HG02973 (cell line): ENCODE measurements around the gene PLEKHG3.

Experiments used
- ATAC-seq: cut with Tn5 transposase; IDR thresholded peaks from one replicate; pipeline ENCODE4 v1.9.1; 2021; ENCODE audit warnings: moderate library complexity; ENCODE audit not compliant: unreplicated experiment

The PLEKHG3 gene

DNA sequence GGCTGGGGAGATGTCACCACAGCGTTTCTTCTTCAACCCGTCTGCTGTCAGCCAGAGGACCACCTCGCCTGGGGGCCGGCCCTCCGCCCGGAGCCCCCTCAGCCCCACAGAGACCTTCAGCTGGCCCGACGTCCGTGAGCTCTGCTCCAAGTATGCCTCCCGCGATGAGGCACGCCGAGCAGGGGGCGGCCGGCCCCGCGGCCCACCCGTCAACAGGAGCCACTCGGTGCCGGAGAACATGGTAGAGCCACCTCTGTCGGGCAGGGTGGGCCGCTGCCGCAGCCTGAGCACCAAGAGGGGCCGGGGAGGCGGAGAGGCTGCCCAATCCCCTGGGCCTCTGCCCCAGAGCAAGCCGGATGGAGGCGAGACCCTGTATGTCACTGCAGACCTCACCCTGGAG is 38.8 kb downstream of the PLEKHG3 start:
- ATAC-seq = no peak

DNA sequence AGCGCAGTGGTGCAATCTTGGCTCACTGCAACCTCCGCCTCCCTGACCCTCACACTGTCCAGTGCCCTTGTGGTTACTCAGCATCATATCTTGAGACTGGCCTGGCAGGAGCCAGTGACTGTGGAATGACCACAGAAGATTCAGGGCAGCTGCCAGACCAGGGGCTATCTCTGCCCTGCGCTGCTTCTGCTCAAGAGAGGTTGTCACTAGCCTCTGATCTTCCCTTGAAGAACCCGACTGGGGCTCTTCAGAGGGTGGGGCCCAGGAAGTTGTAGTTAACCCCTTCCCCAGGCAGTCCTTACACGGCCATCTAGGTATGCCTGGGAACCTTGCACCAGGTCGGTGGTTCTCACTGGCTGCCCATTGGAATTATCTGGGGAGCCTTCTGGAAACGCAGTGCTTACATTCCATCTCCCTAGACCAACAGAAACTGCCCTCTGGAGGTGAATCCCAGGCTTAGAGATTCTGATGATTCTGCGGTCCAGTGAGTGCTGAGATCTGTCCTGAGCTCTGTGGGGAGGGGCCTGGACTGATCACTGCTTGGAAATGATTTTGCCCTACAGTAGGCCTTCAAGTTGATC is 41.4 kb downstream of the PLEKHG3 start:
- no peak for ATAC-seq

DNA sequence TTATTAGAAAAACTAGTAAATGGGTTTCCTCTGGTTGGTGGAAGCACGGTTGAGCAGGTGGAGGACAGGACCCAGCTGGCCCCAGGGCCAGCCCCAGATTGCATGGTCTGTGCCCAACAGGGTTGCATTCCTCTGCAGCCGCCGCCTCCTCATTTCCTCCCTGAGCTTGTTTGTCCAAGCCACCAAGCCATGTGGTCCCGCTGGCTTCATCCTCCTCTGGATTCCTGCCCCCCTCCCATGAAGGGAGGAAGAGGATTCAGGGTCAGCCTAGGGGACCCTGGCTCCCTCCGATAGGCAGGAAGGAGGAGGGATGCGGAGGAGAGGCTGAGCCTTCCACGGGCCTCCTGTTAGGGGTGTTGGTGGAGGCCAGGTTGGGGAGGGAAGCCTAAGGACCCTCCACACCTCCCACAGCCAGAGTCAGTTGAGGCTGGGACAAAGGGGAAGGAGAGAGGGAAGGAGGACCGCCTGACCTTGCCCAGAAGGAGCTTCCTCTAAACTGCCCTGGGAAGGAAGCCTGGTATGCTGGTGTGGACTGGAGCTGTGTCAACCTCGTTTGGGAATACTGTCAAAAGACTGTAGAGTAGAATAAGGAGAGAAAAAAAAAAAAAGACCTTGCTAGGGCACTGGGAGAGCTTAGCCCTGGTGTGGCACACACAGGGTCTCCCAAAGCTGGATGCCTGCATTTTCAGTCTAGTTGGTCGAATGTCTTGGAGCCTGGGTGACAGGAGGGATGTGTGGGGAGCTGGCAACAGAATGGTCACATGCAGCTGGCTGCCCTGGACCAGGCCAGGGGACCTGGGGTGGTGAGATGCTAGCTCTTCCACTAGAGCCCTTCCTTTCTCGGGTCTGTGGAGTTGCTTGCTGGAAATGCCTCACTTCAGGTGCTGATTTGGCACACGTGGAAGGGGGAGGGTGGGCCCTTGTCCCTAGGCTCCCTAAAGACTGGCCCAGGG is 42.4 kb downstream of the PLEKHG3 start:
- no peak for ATAC-seq

DNA sequence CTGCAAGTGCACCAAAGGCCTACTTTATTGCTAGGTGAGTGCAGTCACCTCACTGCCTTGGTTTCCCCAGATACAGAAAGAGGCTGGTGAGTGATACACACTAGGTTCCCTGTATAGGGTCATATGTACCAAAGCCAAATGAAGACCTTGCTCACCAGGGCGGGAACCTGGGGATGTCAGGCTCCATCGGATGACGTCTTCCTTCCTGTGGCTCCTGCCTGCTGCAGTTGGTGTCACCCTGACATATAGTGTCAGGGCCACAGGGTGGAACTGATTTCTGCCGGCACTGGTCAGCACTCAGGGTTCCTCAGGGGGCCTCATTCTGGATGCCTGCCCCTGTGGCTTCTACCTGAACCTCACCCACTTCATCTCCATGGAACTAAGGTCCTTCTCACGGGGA is 43.1 kb downstream of the PLEKHG3 start:
- ATAC-seq = no peak

DNA sequence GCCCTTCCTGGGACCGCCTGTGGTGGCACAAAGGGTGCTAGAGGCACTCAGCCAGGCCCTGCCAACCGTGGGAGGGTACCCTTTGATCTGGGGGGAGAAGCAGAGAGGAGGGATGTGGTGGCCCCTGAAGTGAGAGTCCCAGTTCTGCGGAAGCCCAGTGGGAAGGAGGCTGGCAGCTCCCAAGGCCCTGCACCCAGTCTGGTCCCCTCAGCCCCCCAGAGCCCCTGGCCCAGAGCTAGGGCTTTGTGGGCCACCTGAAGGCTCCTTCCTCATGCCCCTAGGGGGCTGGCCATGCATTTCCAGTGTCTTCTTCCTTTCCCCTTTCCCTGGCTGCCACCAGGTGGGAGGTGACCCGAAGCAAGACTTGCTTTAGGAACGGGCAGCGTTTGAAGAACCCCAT is 44.3 kb downstream of the PLEKHG3 start:
- ATAC-seq = no peak

DNA sequence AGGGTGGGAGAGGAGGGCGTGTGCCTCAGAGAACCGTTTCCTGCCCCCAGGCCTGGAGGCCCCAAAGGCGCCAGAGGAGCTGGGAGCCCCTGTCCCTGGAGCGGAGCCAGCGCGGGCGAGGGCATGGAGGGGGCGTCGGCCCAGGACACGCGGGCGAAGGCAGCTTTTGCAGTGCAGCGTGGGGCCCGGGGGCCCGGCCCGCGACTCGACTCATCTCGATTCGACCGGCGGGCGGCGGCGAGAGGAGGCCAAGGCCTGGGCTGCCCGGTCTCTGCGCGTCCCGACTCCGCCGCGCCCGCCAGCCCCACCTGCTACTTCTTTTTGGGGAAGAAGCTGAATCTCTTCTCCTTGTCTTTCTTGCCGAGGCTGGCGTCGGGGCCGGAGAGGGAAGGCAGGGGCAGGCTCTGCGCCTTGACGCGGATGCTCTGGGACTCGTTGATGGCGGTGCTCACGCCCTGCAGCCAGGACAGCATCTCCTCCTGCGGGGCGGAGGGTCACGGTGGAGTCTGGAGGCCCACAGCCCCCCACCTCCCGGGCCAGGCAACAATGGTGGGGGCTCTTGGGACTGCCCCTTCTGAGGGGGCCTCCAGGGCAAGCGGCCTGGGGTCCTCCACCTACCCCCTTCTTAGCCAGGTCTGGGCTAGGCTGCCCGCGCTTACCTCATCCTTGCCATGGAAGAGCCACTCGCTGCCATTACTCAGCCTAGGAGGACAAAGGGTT is 44.9 kb downstream of the PLEKHG3 start:
- ATAC-seq = no peak

DNA sequence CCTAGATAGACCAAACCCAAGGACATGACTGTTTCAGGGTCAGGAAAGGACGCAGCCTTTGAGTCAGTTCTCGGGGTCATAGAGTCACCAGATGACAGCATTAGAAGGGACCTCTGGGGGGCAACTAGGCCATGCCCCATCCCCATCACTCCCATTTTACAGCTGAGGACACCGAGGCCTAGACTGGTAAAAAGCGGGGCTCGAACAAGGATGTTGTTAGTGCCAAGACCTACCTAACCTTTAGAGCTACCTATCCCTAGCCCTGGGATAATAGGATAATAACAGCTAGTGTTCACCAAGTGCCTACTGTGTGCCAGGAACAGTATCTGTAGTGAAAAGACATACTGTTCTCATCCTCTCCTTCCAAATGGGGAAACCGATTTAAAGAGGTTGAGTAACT is 48.7 kb downstream of the PLEKHG3 start:
- ATAC-seq = no peak

DNA sequence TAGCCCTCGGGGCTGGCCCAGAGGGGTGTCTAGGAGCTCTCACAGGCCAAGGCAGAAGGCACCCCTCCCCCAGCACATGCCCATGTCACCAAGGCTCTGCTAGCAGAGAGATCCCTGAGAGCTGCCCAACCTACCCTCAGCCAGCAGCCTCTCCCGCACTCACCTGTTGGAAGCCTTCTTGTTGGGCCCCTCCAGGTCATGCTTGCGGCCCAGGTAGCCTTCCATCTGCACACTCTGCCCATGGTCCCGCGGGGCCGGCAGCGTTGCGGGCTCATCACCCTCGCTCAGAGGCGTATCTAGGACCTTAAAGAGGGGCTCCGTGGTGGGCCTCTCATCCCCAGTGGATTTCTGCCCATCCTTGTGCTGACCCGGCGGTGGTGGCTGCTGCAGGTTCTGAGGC is 49.1 kb downstream of the PLEKHG3 start:
- ATAC-seq = no peak

DNA sequence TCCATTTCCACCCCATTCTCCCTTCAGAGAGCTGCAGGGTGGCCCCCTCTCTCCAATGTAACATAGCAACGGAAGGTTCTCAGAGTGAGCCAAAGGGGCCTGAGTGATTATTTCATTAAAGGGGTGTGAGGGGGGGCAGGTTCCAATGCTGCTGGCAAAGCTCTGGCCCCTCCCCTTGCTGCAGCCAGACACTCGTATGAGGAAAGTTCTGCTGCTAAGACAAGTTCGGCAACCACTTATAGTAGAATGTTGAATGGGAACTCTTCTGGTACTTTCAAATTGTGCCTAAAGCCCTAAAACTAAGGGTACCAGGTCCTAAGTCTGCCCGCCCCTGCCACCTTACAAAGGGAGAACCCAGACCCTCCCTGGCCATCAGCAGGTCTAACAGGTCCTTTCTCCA is 49.8 kb downstream of the PLEKHG3 start:
- ATAC-seq = no peak

DNA sequence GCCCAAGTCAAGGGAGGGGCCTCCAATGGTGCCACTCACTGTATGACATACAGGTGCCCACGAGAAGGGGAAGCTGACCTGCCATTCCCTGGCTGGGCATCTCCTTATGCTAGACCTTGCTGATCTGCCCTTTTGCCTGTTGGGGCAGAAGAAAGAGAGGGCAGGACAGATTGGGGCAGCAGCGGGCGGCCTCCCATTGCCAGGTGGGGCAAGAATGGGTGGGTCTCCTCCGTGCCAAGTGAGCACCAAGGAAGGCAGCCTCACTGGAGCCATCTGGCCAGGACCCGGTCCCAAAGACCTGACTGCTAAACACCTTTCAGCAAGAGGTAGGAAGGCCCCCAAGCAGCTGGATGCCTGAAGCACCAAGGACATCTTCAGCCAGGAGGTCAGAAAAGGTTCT is 50.5 kb downstream of the PLEKHG3 start:
- ATAC-seq = no peak

DNA sequence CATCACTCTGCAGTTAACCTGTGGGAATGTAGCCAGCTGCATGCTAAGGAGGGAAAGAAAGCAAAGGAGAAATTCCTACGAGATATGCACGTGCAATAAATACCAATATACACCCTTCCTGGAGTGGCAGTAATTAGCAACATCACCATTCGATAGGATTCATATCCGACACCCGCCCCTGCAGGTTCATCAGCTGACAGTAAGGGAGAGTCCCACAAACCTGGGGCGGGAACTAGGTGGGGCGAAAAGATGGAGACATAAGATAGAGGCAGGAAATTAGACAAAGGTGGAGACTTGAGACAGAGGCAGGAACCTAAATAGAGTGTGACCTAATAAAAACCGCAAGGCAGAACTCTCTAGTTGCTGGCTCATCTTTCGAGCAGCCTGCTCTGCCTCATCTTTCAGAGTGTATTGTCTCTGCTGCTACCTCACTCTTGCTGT is 51.6 kb downstream of the PLEKHG3 start:
- no peak for ATAC-seq

DNA sequence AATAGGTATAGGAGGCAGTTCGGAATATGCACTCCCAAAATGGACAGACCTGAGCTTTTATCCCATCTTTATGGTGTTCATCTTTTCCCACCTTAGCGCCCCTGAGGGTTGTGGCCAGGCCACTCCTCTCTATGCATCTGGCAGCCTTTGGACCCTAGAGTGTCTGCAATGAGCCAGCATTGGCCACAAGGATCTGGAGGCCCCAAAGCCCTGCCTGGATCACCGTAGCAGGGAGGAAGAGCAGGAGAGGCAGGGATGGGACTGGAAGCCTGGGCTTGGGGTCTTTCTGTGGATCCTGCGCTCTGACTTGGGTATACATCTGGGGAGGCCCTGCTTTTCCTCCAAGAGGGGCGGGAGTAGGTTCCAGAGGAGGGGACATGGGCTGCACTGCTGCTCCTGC is 52.5 kb downstream of the PLEKHG3 start:
- ATAC-seq = no peak

DNA sequence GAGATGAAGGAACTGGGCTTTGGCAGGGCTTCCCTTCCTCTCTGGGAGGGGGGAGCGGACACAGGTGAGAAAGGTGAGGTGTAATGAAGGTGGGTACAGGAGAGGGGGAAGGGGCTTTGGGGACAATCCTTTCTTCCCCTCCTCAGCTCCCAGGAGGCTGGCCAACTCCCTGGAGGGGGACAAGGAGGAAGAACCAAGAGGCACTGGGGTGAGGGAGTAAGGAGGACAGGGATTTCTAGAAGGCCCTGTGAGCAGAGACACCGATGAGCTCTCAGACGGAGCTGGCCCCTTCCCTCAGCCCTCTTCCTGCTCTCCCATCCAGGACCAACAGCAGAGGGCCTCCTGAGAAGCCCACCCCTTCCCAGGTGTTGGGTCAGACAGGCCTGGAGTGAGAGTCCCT is 53.4 kb downstream of the PLEKHG3 start:
- no peak for ATAC-seq

DNA sequence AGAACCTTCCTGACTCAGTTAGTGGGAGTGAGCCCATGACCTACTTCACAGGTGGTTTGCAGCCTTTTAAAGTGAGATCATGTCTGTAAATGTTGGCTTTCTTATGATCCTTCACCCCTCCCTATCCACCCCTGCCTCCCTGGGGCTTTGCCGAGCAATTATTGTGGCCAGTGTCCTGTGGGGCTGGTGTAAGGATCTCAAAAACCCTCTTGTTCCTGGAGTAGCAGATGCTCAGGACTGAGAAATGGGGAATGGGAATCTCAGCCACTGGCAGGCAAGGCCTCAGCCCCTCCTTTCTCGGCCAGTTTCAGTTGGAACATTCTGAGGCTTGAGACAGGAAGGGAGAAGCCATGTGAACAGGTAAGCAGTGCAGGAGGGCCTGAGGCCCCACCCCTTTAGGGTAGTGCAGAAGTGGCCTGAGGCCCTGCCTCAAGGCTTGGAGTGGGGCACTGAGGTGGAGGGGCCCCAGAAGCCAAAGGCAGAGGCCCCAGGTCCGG is 53.8 kb downstream of the PLEKHG3 start:
- ATAC-seq = no peak

DNA sequence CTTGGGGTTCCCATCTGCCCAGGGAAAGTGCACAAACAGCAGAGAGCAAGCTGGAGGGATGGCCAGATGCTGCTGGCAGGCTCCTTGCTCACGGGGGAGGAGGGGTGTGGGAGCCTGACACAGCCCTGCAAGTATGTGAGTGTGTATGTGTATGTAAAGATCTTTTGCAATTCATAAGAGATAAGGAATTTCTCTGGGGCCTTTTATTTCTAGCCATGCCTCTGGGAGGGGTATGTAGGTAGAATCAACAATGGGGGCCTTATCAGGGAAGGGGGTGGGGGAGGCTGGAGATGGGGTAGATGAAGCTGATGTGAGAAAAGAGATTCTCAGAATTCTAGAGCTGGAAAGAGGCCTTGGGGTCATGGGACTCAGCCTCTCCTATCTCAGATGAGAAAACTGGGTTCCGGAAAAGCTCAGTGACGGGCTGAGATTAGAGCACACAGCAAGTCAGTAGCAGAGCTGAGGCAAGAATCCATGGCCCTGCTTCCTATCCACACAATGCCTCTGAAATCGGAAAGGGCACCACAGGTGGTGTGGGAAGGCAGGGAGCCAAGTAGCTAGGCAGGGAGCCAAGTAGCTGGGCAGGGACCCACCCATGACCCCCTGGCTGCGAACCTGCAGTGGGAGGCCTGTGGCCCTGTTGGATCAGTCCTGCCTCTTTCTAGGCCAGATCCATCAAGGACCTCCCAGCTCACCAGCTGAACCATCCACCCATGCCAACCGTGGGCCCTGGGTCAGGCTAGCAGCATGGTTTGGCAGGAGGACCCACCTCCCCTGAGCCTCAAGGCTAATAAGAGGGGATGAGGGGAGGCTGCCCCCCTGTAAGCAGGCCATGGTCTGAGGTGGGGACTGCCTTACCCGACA is 54.7 kb downstream of the PLEKHG3 start:
- ATAC-seq = no peak

DNA sequence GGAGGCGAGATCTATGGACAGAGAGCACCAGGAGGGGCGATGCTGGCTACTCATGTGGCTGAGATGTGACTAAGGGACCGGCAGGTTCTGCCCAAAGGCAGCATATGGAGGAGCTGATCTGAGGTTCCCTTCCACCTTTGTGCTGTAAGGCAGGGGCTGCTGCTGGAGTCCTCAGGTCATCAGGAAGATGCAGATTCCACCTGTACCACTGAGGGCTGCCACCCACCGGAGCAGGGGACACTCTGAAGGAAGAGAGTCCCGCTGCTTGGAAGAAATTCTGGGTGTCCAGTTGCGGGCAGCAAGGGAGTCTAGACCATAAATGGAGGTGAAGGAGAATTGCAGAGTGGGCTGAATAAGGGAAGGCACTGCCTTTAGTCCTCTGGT is 55.3 kb downstream of the PLEKHG3 start:
- ATAC-seq = no peak

DNA sequence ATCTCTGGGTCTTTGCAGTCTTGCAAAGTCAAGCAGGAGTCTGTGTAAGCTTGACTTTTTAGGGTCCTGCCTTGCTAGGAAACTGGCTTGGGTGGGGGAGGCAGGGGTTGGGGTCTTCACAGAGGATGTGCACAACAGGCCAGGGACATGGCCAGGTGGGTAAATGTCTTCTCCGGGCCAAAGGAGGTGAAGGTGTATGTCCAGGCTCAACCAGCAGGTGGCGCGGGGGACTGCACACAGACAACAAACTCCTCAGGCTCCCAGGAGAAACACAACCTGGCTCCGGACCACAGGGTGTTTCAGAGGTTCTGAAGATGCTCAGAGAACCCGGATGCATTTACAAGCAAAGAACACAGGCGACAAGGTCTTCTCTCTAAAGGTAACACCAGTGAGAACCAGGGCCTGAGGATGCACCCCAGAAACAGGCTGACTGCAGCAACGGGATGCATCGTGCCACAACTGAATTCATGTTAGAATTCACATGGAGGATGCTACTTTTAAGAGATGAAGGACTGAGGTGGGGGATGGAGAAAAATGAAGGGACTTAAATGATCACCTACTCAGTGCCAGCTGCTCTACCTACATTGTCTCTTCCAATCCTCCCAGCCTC is 56.0 kb downstream of the PLEKHG3 start:
- ATAC-seq = no peak

DNA sequence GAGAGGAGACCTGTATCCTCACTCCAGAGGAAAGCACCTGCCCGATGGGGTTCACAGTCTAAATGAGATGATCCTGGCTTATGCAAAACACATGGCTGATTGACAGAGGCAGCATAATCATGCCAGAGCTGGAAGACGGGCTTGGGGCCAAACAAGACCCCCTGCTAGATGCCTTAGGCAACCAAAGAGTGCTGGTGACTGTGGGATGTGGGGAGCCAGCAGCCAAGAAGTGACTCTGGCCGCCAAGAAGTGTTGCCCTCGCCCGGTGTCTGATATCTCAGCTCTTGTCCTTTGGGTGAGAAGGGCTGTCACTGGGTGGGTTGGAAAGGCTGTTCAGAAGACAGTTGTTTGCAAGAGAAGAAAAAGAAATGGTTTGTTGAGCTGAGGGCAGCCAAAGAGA is 56.7 kb downstream of the PLEKHG3 start:
- ATAC-seq = no peak

DNA sequence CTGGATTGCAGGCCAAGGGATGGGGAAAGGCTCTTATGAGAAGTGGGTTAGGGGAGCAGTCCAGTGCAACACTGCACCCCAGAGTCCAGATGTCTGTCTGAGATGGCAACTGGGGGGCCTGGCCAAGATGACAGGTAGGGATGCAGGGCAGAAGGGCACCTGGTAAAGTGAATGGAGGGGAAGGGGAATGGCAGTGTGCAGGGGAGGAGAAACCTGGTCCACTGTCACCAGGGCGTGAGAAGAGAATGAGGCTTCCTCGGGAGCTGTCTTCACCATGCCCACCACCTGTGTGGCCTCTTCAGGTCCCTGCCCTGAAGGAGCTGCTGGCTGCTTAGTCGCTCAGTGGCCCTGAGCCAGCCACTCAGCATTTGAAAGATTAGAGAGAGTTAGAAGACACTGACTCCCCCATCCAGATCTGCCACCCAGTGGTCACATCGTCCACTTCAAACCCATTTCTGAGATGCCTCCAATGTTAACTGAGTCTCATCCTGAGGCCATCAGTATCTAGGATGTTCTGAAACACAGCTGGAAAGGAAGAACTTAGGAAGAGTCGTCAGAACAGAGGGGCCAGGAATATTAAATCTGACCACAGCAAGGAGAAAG is 57.3 kb downstream of the PLEKHG3 start:
- ATAC-seq = no peak
